Small intestine (tissue), 7 donors: Measurements from ENCODE around the gene AHNAK. TPM values are rescaled to one million over a fixed set of nuclear protein-coding genes. Genes with fewer than 3 reads are reported as not detected.

Experiments used
- DNase-seq, 2 donors: peaks; one replicate each; pipeline versions ENCODE4 v3.0.0 to v3.0.0-alpha.2; 2013
- FAIRE-seq: peaks from 2 replicates; lab custom pipeline; 2012; peaks lifted over from hg19 to GRCh38; lab: Jason Lieb, UNC
- H3K27ac ChIP-seq, 3 donors: one replicate each; pipeline ENCODE4 v1.5.1; 2013; ENCODE audit warnings: low read length in 2 of 3, mild to moderate bottlenecking in 2 of 3, control low read depth in 1 of 3, inconsistent platforms in 1 of 3, low read depth in 1 of 3, moderate library complexity in 1 of 3
- H3K27me3 ChIP-seq, 3 donors: one replicate each; pipeline ENCODE4 v1.6.1; 2013; ENCODE audit warnings: low read length in 3 of 3, inconsistent platforms in 1 of 3; ENCODE audit not compliant: control insufficient read depth in 3 of 3, insufficient read depth in 3 of 3
- H3K36me3 ChIP-seq, 3 donors: one replicate each; pipeline ENCODE4 v1.6.1; 2013; ENCODE audit warnings: low read length in 3 of 3, inconsistent platforms in 1 of 3, low read depth in 1 of 3, mild to moderate bottlenecking in 1 of 3, moderate library complexity in 1 of 3; ENCODE audit not compliant: control insufficient read depth in 3 of 3, insufficient read depth in 2 of 3
- H3K4me1 ChIP-seq, 3 donors: one replicate each; pipeline ENCODE4 v1.6.1; 2013; ENCODE audit warnings: low read length in 2 of 3, inconsistent platforms in 1 of 3, low read depth in 1 of 3, mild to moderate bottlenecking in 1 of 3, moderate library complexity in 1 of 3; ENCODE audit not compliant: control insufficient read depth in 3 of 3, insufficient read depth in 2 of 3
- H3K4me3 ChIP-seq, 3 donors: one replicate each; pipeline ENCODE4 v1.5.1; 2013; ENCODE audit warnings: low read length in 3 of 3, control low read depth in 1 of 3, inconsistent platforms in 1 of 3, low read depth in 1 of 3, mild to moderate bottlenecking in 1 of 3, moderate library complexity in 1 of 3
- H3K9me3 ChIP-seq, 2 donors: one replicate each; pipeline ENCODE4 v1.6.1; 2013; ENCODE audit warnings: low read depth in 1 of 2, low read length in 1 of 2; ENCODE audit not compliant: control insufficient read depth in 2 of 2, insufficient read depth in 1 of 2
- WGBS, 3 donors: extraction: QIAGEN DNeasy Blood & Tissue Kit; methylation state at CpG; one replicate each; pipeline ENCODE4 v1.1.7; 2013; 5-methylcytosine and 5-hydroxymethylcytosine counted together
- polyA plus RNA-seq, 4 donors: library from polyadenylated mRNA; stranded (reverse) in 3 of 4; unstranded in 1 of 4; fragments of 200-250 nt in 3 of 4; fragments of 120-200 nt in 1 of 4; gene quantifications; one replicate each; pipeline versions ENCODE4 v1.2.1 to v1.2.3, GENCODE V29; 2013
- donor health status: healthy with polysubstance abuse.
- donor health status: control.
- donor health status: control.
- donor health status: Bipolar disorder and iron deficiency.
- donor health status: healthy.

The AHNAK gene
- polyA plus RNA-seq, 4 donors: 72.1 to 110 (median 86.8) TPM

- WGBS, 3 donors: 52 to 81% (median 71%) methylated on average over 19 to 22 of the region's 22 CpGs
- Histone ChIP-seq H3K4me1 (peaks cover 15 to 78% (median 20%) of the 10 kb centered on the region in 3 donors), H3K27ac (peak overlapping the region; percentile 94 to 96 (median 95)), H3K27me3 (no peaks in the 10 kb centered on the region), H3K9me3 (no peaks in the 10 kb centered on the region), H3K4me3 (peak overlapping the region; percentile 91 to 93 (median 92)), H3K36me3 (peaks cover 0 to 48% (median 0%) of the 10 kb centered on the region in 3 donors)
- DNase-seq (no peak), FAIRE-seq (no peak)
These were observed 2.7 kb downstream of the AHNAK start for GRCh38 chr11:62543680-62544444.

GRCh38 chr11:62542750-62543567 lies 3.6 kb downstream of the AHNAK start:
- no peaks in the 10 kb centered on the region for H3K27me3 ChIP-seq
- peaks cover 0 to 57% (median 0%) of the 10 kb centered on the region in 3 donors for H3K36me3 ChIP-seq
- H3K9me3 ChIP-seq: no peaks in the 10 kb centered on the region
- 12 to 21% (median 16%) methylated on average over 23 to 30 of the region's 30 CpGs for WGBS, 3 donors
- peak overlapping the region; percentile 8 to 92 (median 91) for H3K4me3 ChIP-seq
- H3K27ac ChIP-seq: peak overlapping the region; percentile 84 to 95 (median 94)
- no peak for FAIRE-seq
- DNase-seq: peak; percentile 81 to 91
- peaks cover 21 to 78% (median 29%) of the 10 kb centered on the region in 3 donors for H3K4me1 ChIP-seq

GRCh38 chr11:62542111-62542745 lies 4.4 kb downstream of the AHNAK start:
- 12 to 30% (median 21%) methylated on average over 6 of the region's 6 CpGs for WGBS, 3 donors
- FAIRE-seq (no peak), DNase-seq (peak; percentile 48 to 75)
- Histone ChIP-seq H3K4me3 (peak overlapping the region in 2 of 3 donors; percentile 91 to 92), H3K9me3 (no peaks in the 10 kb centered on the region), H3K36me3 (peaks cover 0 to 62% (median 0%) of the 10 kb centered on the region in 3 donors), H3K27ac (peak overlapping the region; percentile 84 to 95 (median 94)), H3K27me3 (no peaks in the 10 kb centered on the region), H3K4me1 (peaks cover 19 to 72% (median 30%) of the 10 kb centered on the region in 3 donors)

GRCh38 chr11:62540804-62541701 lies 5.6 kb downstream of the AHNAK start:
- Histone ChIP-seq H3K9me3 (no peaks in the 10 kb centered on the region), H3K27me3 (no peaks in the 10 kb centered on the region), H3K4me1 (peaks cover 18 to 71% (median 30%) of the 10 kb centered on the region in 3 donors), H3K36me3 (peaks cover 0 to 69% (median 0%) of the 10 kb centered on the region in 3 donors), H3K4me3 (peak overlapping the region in 1 of 3 donors; percentile 91), H3K27ac (peak overlapping the region in 2 of 3 donors; percentile 41 to 95)
- 34 to 44% (median 38%) methylated on average over 16 of the region's 16 CpGs for WGBS, 3 donors
- FAIRE-seq: no peak
- DNase-seq: no peak

GRCh38 chr11:62539238-62539925 lies 7.2 kb downstream of the AHNAK start:
- no peaks in the 10 kb centered on the region for H3K27me3 ChIP-seq
- H3K9me3 ChIP-seq: no peaks in the 10 kb centered on the region
- WGBS, 3 donors: 25 to 30% (median 28%) methylated on average over 12 to 13 of the region's 13 CpGs
- peak overlapping the region; percentile 63 to 89 (median 86) for H3K27ac ChIP-seq
- DNase-seq (peak; percentile 69 to 84), FAIRE-seq (no peak)
- peaks cover 1 to 86% (median 8%) of the 10 kb centered on the region in 3 donors for H3K36me3 ChIP-seq
- H3K4me3 ChIP-seq: peak overlapping the region in 1 of 3 donors; percentile 9
- H3K4me1 ChIP-seq: peaks cover 18 to 68% (median 30%) of the 10 kb centered on the region in 3 donors

GRCh38 chr11:62538470-62539237 lies 8.0 kb downstream of the AHNAK start:
- H3K36me3 ChIP-seq: peaks cover 8 to 89% (median 14%) of the 10 kb centered on the region in 3 donors
- DNase-seq (peak in 1 of 2 donors; percentile 35), FAIRE-seq (no peak)
- peak overlapping the region; percentile 52 to 86 (median 63) for H3K27ac ChIP-seq
- WGBS, 3 donors: 36 to 55% (median 51%) methylated on average over 19 of the region's 19 CpGs
- no peaks in the 10 kb centered on the region for H3K27me3 ChIP-seq
- peaks cover 18 to 62% (median 30%) of the 10 kb centered on the region in 3 donors for H3K4me1 ChIP-seq
- peak overlapping the region in 1 of 3 donors; percentile 9 for H3K4me3 ChIP-seq
- no peaks in the 10 kb centered on the region for H3K9me3 ChIP-seq
